Fibroblast of peridontal ligament (primary cell): ENCODE measurements around the gene RRP12.

Source experiments
- DNase-seq: peaks from one replicate; pipeline ENCODE4 v3.0.0-alpha.2; 2010; ENCODE audit errors: extremely low read depth

The RRP12 gene

DNA sequence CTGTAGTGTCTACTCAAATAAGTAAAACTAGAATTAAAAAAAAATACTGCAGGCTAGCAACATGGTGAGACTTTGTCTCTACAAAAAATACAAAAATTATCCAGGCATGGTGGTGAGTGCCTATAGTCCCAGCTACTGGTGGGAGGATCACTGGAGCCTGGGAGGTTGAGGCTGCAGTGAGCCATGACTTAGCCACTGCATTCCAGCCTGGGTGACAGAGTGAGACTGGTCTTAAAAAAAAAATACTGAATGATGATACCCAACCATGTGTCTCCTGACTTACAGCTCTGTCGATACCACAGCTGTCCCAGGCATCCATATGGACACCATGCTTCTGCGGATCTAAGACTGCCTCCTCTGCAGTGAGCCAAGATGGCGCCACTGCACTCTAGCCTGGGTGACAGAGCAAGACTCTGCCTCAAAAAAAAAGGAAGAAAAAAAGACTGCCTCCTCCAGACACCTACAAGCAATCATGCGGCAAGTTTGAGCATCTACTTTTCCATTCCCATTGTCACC, 90.0 kb downstream of the RRP12 start:
- no peak for DNase-seq

DNA sequence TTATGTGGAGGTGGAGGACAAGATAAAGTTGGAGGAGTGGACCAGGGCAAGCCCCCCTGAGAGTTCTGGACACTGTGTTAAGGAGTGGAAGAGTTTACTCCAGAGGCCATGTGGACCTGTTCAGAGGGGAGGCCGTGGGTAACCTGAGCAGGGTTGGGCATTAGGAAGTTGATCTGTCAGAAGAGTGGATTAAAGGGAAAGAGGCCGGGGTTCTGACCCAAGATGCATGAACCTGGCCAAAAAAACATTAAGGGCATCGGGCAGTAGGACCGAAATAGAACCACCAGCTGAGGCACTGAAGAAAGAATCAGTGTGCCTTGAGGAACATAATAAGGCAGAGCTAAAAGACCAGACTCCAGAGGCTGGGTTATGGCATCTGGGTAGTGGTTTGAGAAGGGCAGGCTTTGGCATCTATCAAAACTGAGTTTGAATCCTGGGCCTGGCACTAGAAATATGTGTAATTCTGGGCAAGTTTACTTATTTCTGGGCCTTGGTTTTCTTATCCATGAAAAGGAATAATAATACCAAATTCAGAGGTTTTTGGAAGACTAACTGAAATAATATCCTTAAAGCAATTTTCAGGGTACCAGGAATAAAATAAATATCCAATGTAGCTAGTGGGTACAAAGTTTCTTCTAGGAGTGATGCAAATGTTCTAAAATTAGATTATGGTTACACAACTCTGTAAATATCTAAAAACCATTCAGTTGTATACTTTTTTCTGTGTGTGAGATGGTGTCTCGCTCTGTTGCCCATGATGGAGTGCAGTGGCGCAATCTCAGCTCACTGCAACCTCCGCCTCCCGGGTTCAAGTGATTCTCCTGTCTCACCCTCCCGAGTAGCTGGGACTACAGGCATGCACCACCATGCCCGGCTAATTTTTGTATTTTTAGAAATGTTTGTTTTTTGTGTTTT, 93.0 kb downstream of the RRP12 start:
- peak; percentile 20 for DNase-seq

DNA sequence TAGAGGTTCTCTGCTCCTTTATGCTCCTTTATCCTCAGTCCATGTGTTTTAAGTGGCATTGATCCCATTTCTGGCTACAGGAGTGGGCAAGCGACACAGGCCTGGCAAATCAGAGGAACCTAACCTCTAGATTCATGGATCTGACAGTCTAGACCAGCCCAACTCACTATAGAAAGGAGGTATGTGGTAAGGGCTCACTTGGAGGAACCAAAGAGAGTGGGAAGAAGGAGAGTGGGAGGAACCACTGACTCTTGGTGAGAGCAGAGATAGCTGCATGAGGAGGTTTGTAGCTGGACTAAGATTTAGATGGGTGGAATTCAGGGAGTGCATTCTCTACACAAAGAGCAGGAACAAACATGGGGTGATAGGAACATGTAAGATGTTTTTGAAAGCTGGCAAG, 93.7 kb downstream of the RRP12 start:
- no peak for DNase-seq
